H9 (cell line): ENCODE results near the gene ZNF853. TPM values are rescaled to one million over a fixed set of nuclear protein-coding genes. Genes with fewer than 3 reads are reported as not detected.

Experiments used
- DNase-seq: peaks from one replicate; pipeline ENCODE4 v3.0.0-alpha.2; 2017
- H2AFZ ChIP-seq: one replicate; pipeline ENCODE4 v1.6.1; 2013; ENCODE audit warnings: mild to moderate bottlenecking, low read length, control low read depth, moderate library complexity
- H2AK5ac ChIP-seq: 2 replicates; pipeline ENCODE4 v1.6.1; 2013; ENCODE audit warnings: low read length, control low read depth, mixed read lengths; ENCODE audit not compliant: insufficient read length
- H2BK120ac ChIP-seq: one replicate; pipeline ENCODE4 v1.6.1; 2013; ENCODE audit warnings: low read depth, mild to moderate bottlenecking, low read length, control low read depth, inconsistent platforms; ENCODE audit not compliant: poor library complexity, severe bottlenecking
- H2BK12ac ChIP-seq: 2 replicates; pipeline ENCODE4 v1.6.1; 2013; ENCODE audit warnings: low read length, control low read depth, mixed read lengths, low read depth; ENCODE audit not compliant: insufficient read length
- H2BK15ac ChIP-seq: 2 replicates; pipeline ENCODE4 v1.6.1; 2013; ENCODE audit warnings: low read depth, low read length, control low read depth
- H2BK20ac ChIP-seq: one replicate; pipeline ENCODE4 v1.6.1; 2013; ENCODE audit warnings: low read depth, mild to moderate bottlenecking, low read length, control low read depth, inconsistent platforms; ENCODE audit not compliant: poor library complexity, severe bottlenecking
- H2BK5ac ChIP-seq: 2 replicates; pipeline ENCODE4 v1.6.1; 2013; ENCODE audit warnings: low read length, control low read depth, mixed read lengths; ENCODE audit not compliant: insufficient read length
- H3K14ac ChIP-seq: 2 replicates; pipeline ENCODE4 v1.6.1; 2013; ENCODE audit warnings: low read length, control low read depth; ENCODE audit not compliant: insufficient read depth
- H3K18ac ChIP-seq: 2 replicates; pipeline ENCODE4 v1.6.1; 2013; ENCODE audit warnings: low read depth, mild to moderate bottlenecking, mixed read lengths, low read length, control low read depth; ENCODE audit not compliant: insufficient read length
- H3K23ac ChIP-seq: 2 replicates; pipeline ENCODE4 v1.6.1; 2013; ENCODE audit warnings: low read length, control low read depth, mixed read lengths, low read depth; ENCODE audit not compliant: insufficient read length
- H3K23me2 ChIP-seq: 2 replicates; pipeline ENCODE4 v1.6.1; 2013; ENCODE audit warnings: low read depth, mild to moderate bottlenecking, mixed read lengths, low read length, control low read depth; ENCODE audit not compliant: insufficient read length, poor library complexity, severe bottlenecking
- H3K27ac ChIP-seq: 2 replicates; pipeline ENCODE4 v1.5.1; 2013; ENCODE audit warnings: low read length, control low read depth, mixed read lengths, low read depth; ENCODE audit not compliant: insufficient read length
- H3K27me3 ChIP-seq: 2 replicates; pipeline ENCODE4 v1.6.1; 2013; ENCODE audit warnings: low read length, control low read depth, inconsistent platforms; ENCODE audit not compliant: insufficient read depth
- H3K4ac ChIP-seq: 2 replicates; pipeline ENCODE4 v1.6.1; 2013; ENCODE audit warnings: low read depth, mild to moderate bottlenecking, control low read depth, inconsistent platforms, low read length, moderate library complexity
- H3K4me1 ChIP-seq: 2 replicates; pipeline ENCODE4 v1.6.1; 2013; ENCODE audit warnings: low read length, control low read depth, inconsistent platforms; ENCODE audit not compliant: insufficient read depth
- H3K4me2 ChIP-seq: 2 replicates; pipeline ENCODE4 v1.6.1; 2013; ENCODE audit warnings: low read length, control low read depth, mixed read lengths; ENCODE audit not compliant: insufficient read length, insufficient read depth
- H3K56ac ChIP-seq: 2 replicates; pipeline ENCODE4 v1.6.1; 2013; ENCODE audit warnings: low read depth, mild to moderate bottlenecking, mixed read lengths, low read length, control low read depth; ENCODE audit not compliant: insufficient read length
- H3K79me1 ChIP-seq: 2 replicates; pipeline ENCODE4 v1.6.1; 2013; ENCODE audit warnings: low read depth, mild to moderate bottlenecking, moderate library complexity, low read length, control low read depth, inconsistent platforms; ENCODE audit not compliant: insufficient read depth, poor library complexity, severe bottlenecking
- H3K79me2 ChIP-seq: 2 replicates; pipeline ENCODE4 v1.6.1; 2013; ENCODE audit warnings: low read length, control low read depth, inconsistent platforms; ENCODE audit not compliant: insufficient read depth
- H3K9ac ChIP-seq: 2 replicates; pipeline ENCODE4 v1.6.1; 2013; ENCODE audit warnings: low read length, control low read depth, mixed read lengths; ENCODE audit not compliant: insufficient read length; ENCODE audit errors: extremely low read depth
- H3K9me3 ChIP-seq: one replicate; pipeline ENCODE4 v1.6.1; 2013; ENCODE audit warnings: low read depth, low read length, inconsistent platforms; ENCODE audit not compliant: control insufficient read depth
- H3T11ph ChIP-seq: one replicate; pipeline ENCODE4 v1.6.1; 2013; ENCODE audit warnings: mild to moderate bottlenecking, low read length, control low read depth, inconsistent platforms
- H4K20me1 ChIP-seq: one replicate; pipeline ENCODE4 v1.6.1; 2013; ENCODE audit not compliant: control insufficient read depth, insufficient read length, insufficient read depth
- H4K5ac ChIP-seq: 2 replicates; pipeline ENCODE4 v1.6.1; 2013; ENCODE audit warnings: low read depth, mild to moderate bottlenecking, mixed read lengths, low read length, control low read depth; ENCODE audit not compliant: insufficient read length
- H4K8ac ChIP-seq: replicated peaks from 2 replicates; pipeline ENCODE4 v1.6.1; 2013; ENCODE audit warnings: low read length, control low read depth, mixed read lengths, low read depth; ENCODE audit not compliant: insufficient read length
- H4K91ac ChIP-seq: 2 replicates; pipeline ENCODE4 v1.6.1; 2013; ENCODE audit warnings: low read depth, mild to moderate bottlenecking, moderate library complexity, mixed read lengths, low read length, control low read depth; ENCODE audit not compliant: insufficient read length
- H3K27ac Mint-ChIP-seq, 3 experiments: 2 replicates in 2 of 3; 3 replicates in 1 of 3; pipeline ENCODE4 v1.8.0; 2020 to 2021; ENCODE audit warnings: mixed read lengths in 3 of 3, mild to moderate bottlenecking in 1 of 3, moderate library complexity in 1 of 3
- H3K27me3 Mint-ChIP-seq: 2 replicates; pipeline ENCODE4 v1.8.0; 2021; ENCODE audit warnings: low read depth, mild to moderate bottlenecking, moderate library complexity, mixed read lengths
- H3K36me3 Mint-ChIP-seq, 3 experiments: 2 replicates in 2 of 3; 3 replicates in 1 of 3; pipeline ENCODE4 v1.8.0; 2020 to 2021; ENCODE audit warnings: low read depth in 3 of 3, mixed read lengths in 3 of 3; ENCODE audit not compliant: insufficient read depth in 1 of 3
- H3K4me1 Mint-ChIP-seq, 2 experiments: 2 replicates each; pipeline ENCODE4 v1.8.0; 2020; ENCODE audit warnings: mixed read lengths in 2 of 2
- H3K4me3 Mint-ChIP-seq, 2 experiments: 2 replicates in 1 of 2; 3 replicates in 1 of 2; pipeline ENCODE4 v1.8.0; 2020 to 2021; ENCODE audit warnings: mild to moderate bottlenecking in 2 of 2, mixed read lengths in 2 of 2, moderate library complexity in 1 of 2
- H3K9me3 Mint-ChIP-seq, 2 experiments: 2 replicates in 1 of 2; 3 replicates in 1 of 2; pipeline ENCODE4 v1.8.0; 2020; ENCODE audit warnings: mild to moderate bottlenecking in 2 of 2, mixed read lengths in 2 of 2, moderate library complexity in 1 of 2
- WGBS: extraction: QIAGEN DNeasy Blood & Tissue Kit; methylation state at CpG from one replicate; pipeline ENCODE4 v1.1.7; 2013; ENCODE audit warnings: missing lambda C conversion rate, low lambda C conversion rate, mixed read lengths; ENCODE audit not compliant: insufficient read length; ENCODE audit errors: extremely low coverage; 5-methylcytosine and 5-hydroxymethylcytosine counted together
- total RNA-seq: library from RNA; stranded (reverse); gene quantifications from 2 replicates; pipeline ENCODE4 v1.2.1, GENCODE V29; 2021
- TF ChIP-seq, protein P1 (sequence below): fragments of 200-600 bp; sonication (generic); conservative IDR thresholded peaks from 3 replicates; pipeline ENCODE4 v1.8.0; 2021; ENCODE audit warnings: antibody characterized with exemption, mild to moderate bottlenecking

The ZNF853 gene
- total RNA-seq, 1 experiment from 2014 or later = 9.6 TPM

DNA sequence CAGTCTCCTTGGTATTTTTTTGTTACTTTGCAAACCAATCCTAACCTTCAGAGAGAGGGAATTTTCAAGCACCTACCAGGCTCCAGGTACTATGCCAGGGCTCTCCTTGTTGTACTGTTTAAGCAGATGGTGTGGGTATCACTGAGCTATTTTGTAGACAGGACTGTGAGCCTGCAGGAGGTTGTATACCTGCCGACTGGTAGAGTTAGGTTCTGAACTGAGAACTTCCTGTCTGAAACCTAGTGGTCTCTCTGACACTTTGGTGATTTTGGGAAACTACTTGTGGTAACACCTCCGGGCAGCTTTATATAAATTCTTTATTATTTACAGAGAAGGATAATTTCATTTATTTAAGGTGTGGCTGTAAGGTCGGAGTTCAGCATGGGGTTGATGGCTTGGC is 4.6 kb downstream of the ZNF853 start:
- Mint-ChIP-seq H3K4me3 (no peak overlapping the region), H3K4me1 (no peaks in the 10 kb centered on the region), H3K27me3 (no peaks in the 10 kb centered on the region), H3K9me3 (no peaks in the 10 kb centered on the region; a peak in 1 of 5 replicates), H3K27ac (no peak overlapping the region), H3K36me3 (peaks cover 16 to 40% (median 32%) of the 10 kb centered on the region in 3 experiments)
- Histone ChIP-seq H3K4ac (no peak overlapping the region), H2BK5ac (no peak overlapping the region), H3K27ac (no peak overlapping the region), H3K79me1 (no peaks in the 10 kb centered on the region), H3K23ac (no peak overlapping the region), H2AK5ac (no peak overlapping the region), H4K5ac (no peak overlapping the region), H3K9ac (no peak overlapping the region), H4K8ac (no peak overlapping the region), H3K4me1 (no peaks in the 10 kb centered on the region), H2BK120ac (no peak overlapping the region), H3K27me3 (no peaks in the 10 kb centered on the region), H2AFZ (no peak overlapping the region), H3K18ac (no peak overlapping the region), H4K91ac (no peak overlapping the region), H3K9me3 (no peaks in the 10 kb centered on the region), H3T11ph (no peak overlapping the region), H2BK12ac (no peak overlapping the region), H3K4me2 (no peak overlapping the region), H3K56ac (no peak overlapping the region), H4K20me1 (no peaks in the 10 kb centered on the region), H3K23me2 (peaks cover 5% of the 10 kb centered on the region), H3K14ac (no peak overlapping the region), H2BK20ac (no peak overlapping the region), H2BK15ac (no peak overlapping the region), H3K79me2 (no peaks in the 10 kb centered on the region)
- DNase-seq = no peak
- TF ChIP-seq, protein P1, sequence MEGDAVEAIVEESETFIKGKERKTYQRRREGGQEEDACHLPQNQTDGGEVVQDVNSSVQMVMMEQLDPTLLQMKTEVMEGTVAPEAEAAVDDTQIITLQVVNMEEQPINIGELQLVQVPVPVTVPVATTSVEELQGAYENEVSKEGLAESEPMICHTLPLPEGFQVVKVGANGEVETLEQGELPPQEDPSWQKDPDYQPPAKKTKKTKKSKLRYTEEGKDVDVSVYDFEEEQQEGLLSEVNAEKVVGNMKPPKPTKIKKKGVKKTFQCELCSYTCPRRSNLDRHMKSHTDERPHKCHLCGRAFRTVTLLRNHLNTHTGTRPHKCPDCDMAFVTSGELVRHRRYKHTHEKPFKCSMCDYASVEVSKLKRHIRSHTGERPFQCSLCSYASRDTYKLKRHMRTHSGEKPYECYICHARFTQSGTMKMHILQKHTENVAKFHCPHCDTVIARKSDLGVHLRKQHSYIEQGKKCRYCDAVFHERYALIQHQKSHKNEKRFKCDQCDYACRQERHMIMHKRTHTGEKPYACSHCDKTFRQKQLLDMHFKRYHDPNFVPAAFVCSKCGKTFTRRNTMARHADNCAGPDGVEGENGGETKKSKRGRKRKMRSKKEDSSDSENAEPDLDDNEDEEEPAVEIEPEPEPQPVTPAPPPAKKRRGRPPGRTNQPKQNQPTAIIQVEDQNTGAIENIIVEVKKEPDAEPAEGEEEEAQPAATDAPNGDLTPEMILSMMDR = no peak
- no CpG with 5 or more reads among the region's 3 CpGs for WGBS
